HG02870 (cell line): ENCODE measurements around the gene PHOSPHO2.

ENCODE experiments used
- ATAC-seq: cut with Tn5 transposase; IDR thresholded peaks from one replicate; pipeline ENCODE4 v1.9.1; 2021; ENCODE audit warnings: mild to moderate bottlenecking, moderate library complexity; ENCODE audit not compliant: unreplicated experiment

Gene PHOSPHO2

GRCh38 chr2:169715379-169716237 lies 21.3 kb downstream of the PHOSPHO2 start:
- no peak for ATAC-seq

DNA sequence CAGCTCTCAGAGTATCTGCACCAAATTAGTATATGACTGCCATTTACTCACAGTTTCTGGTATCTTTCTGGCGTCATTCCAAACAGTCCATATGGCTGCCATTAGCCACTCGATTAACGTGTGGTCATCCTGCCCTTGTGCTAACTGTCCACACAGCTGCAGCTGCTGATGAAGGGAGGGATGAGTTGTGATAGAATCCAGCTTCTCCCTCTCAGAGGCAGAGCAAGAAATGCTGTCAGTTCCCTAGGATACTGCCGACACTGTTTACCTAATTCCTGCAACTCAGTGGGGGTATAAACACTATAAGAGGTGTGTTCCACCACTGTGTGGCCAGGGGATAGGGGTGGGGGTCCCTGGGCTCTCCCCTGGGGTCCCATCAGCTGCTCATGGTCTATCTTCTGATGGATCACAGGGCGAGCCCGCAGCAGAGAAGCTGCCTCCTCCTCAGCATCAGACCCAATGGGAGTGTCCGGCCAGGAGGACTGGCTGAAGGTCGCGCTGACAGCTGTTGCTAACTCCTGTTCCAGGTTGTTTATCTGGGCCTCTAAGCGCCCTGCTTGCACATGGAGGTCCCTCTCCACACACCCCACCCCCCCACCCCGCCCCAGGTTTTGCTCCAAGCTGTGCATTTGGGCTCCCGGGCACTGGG lies 22.1 kb downstream of the PHOSPHO2 start:
- ATAC-seq, result no peak

DNA sequence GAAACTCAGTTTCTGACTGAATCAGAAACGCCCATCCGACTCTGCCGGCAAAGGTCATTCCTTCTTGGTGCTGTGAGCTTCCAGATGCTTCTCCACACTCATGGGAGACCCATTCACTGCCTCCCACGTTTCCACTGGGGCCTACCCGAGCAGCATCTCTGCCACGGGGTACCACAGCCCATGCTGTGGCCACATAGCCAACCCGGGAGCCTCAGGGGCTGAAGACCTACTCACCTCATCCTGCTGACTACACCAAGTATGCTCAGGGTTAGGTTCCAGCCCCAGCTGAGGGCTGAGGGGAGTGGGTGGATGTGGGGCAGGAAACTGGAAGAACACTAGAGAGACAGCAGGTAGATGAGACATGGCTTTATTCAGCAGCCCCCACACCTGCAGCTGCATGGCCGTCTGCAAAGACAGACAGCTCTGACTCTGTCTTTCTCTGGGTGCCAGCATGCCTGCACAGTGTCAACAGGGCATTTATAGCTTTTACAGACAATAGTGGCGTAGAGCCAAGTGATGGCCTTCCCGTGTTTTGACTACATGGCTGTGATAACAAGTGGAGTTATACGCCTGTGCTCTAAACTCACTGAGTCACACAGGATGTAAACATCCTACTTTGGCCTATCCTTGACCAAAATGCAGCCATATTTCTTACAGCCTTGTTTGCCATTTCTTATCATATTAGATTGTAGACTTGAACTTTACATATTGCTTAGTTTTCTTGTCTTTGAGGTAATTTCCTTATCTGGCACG lies 22.8 kb downstream of the PHOSPHO2 start:
- no peak for ATAC-seq

DNA sequence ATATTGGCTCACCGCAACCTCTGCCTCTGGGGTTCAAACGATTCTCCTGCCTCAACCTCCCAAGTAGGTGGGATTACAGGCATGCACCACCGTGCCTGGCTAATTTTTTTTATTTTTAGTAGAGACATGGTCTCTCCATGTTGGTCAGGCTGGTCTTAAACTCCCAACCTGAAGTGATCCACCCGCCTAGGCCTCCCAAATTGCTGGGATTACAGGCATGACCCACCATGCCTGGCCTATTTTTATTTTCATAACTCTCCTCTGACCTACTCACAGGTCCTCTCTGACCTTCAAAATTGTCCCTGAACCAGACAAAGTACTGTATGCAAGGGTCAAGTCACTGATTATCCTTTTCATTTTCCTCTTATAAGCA lies 23.4 kb downstream of the PHOSPHO2 start:
- ATAC-seq, result no peak

GRCh38 chr2:169718930-169719504 lies 24.7 kb downstream of the PHOSPHO2 start:
- ATAC-seq, result no peak

GRCh38 chr2:169721016-169721415 lies 26.7 kb downstream of the PHOSPHO2 start:
- no peak for ATAC-seq

GRCh38 chr2:169727065-169727464 lies 32.8 kb downstream of the PHOSPHO2 start:
- no peak for ATAC-seq

GRCh38 chr2:169729274-169729605 lies 35.0 kb downstream of the PHOSPHO2 start:
- no peak for ATAC-seq

DNA sequence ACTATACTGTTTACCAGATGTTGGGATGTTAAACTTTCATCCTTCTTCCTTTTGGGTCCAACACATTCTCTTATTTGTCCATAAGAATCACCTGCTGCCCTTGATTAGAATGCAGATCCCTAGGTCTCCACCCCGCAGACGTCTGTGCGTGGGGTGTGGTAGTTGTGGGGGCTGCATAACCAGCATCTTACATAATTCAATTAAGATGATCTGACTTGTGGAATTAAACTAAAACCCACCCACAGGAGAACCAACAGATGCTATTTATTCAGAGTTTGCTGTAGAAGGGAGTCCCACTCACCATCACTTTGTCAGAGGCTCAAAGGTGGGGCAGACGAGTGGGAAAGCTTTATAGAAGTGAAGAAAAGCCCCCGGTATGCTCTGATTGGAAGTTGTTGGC lies 37.8 kb downstream of the PHOSPHO2 start:
- no peak for ATAC-seq

- ATAC-seq, result no peak
Measured at GRCh38 chr2:169732583-169733358, 38.5 kb downstream of the PHOSPHO2 start.

- peak; percentile 38 for ATAC-seq
Measured at GRCh38 chr2:169734169-169734847, 40.0 kb downstream of the PHOSPHO2 start.

GRCh38 chr2:169735623-169736022 lies 41.4 kb downstream of the PHOSPHO2 start:
- ATAC-seq, result no peak

DNA sequence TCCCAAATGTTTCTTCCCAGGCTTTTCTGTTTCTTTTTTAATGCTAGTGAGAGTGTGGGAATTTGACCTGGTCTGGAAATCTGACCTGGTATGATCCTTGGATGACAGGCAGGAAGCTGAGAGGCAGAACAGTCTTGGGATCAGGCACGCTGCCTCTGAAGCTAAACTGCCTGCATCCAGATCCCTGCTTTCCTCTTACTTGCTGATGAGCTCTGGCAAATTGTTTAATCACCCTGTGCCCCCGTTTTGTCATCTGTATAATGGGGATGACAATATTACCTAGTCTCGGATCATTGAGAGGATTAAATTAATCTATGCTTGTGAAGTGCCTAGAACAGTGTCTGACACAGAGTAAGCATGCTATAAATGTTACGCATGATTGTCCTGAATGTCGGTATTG lies 42.6 kb downstream of the PHOSPHO2 start:
- ATAC-seq, result no peak

- no peak for ATAC-seq
Measured at GRCh38 chr2:169738566-169739229, 44.4 kb downstream of the PHOSPHO2 start.

DNA sequence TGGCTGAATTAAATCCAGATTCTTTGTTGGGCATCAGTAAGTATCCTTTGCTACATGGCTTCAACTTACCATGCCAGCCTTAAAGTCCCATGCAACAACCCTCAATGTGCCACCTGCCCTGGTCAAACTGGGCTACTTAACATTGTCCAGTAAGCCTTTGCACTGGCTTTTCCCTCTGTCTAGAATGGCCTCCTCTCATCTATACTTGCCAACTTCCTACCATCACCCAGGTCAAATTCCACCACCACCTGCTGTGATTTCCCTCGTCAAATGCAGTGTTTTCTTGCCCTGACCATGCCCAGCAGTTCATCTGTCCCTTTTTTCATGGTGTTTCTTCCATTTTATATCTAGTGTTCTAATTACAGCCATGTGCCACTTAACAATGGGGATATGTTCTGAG lies 45.1 kb downstream of the PHOSPHO2 start:
- no peak for ATAC-seq

GRCh38 chr2:169743549-169743948 lies 49.3 kb downstream of the PHOSPHO2 start:
- ATAC-seq, result no peak

DNA sequence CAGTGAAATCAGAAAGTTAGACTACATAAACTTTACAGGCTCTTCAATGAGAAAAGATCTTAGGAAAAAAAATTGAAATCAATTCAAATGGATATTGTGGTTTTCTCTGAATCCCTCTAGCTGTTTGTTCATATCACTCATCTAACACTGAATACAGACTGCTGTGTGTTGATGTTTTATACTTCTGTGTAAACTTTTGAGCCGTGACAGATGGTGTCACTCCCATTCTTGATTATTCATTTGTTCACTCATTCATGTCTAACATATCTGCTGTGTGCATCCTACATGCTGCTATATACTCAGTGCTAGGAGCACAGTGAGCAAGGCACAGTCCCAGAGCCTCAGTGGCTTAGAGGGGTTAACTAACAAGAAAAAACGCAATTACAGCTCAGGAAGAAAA lies 52.0 kb downstream of the PHOSPHO2 start:
- no peak for ATAC-seq

DNA sequence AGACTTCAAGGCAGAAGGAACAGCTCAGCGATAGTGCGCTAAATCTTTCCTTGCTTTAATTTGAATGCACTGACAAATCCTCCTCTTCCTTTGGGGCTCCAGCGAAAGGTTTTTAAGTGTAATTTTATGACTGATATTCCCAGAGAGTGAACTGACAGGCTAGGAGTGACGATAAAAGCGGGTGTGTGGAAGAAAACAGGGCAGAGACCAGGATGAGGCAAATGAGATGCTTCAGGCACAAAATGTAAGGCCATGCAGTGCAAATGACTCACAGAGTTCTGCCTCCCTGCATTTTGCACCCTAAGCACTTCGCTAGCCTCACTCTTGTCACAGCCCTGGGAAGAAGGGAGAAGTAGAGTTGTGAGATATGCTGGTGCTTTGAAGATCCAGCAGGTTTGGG lies 54.0 kb downstream of the PHOSPHO2 start:
- no peak for ATAC-seq
